DMS153 (cell line): ENCODE measurements around the gene KCTD12.

Source experiments
- DNase-seq: peaks from one replicate; lab custom pipeline; 2025; lab: John Stamatoyannopoulos, UW

The KCTD12 gene

GRCh38 chr13:76853921-76854608 lies 32.1 kb downstream of the KCTD12 start:
- DNase-seq: no peak

- DNase-seq: no peak
These were observed 32.7 kb downstream of the KCTD12 start for GRCh38 chr13:76853481-76853880.

GRCh38 chr13:76852986-76853385 lies 33.2 kb downstream of the KCTD12 start:
- DNase-seq: no peak

GRCh38 chr13:76851961-76852360 lies 34.2 kb downstream of the KCTD12 start:
- DNase-seq: no peak

GRCh38 chr13:76849493-76849892 lies 36.7 kb downstream of the KCTD12 start:
- DNase-seq: no peak

GRCh38 chr13:76848596-76848995 lies 37.6 kb downstream of the KCTD12 start:
- no peak for DNase-seq

- DNase-seq: no peak
These were observed 39.8 kb downstream of the KCTD12 start for GRCh38 chr13:76846363-76846762.

GRCh38 chr13:76845865-76846264 lies 40.3 kb downstream of the KCTD12 start:
- DNase-seq: no peak

GRCh38 chr13:76845367-76845766 lies 40.8 kb downstream of the KCTD12 start:
- no peak for DNase-seq

- peak; percentile 15 for DNase-seq
These were observed 48.4 kb downstream of the KCTD12 start for GRCh38 chr13:76837801-76838200.

GRCh38 chr13:76836311-76836710 lies 49.9 kb downstream of the KCTD12 start:
- no peak for DNase-seq

GRCh38 chr13:76833441-76833954 lies 52.7 kb downstream of the KCTD12 start:
- DNase-seq: no peak

- peak; percentile 96 for DNase-seq
These were observed 53.8 kb downstream of the KCTD12 start for GRCh38 chr13:76832258-76832988.

- DNase-seq: peak; percentile 47
These were observed 55.4 kb downstream of the KCTD12 start for GRCh38 chr13:76830805-76831204.
